SU-DHL-6 (cell line): ENCODE results near the gene HARBI1.

Experiments used
- H2AFZ ChIP-seq: fragments of 200-600 bp; sonication (generic); 2 replicates; pipeline ENCODE4 v1.6.1; 2014; ENCODE audit warnings: low read depth, mild to moderate bottlenecking, moderate library complexity, mixed read lengths, antibody characterized with exemption, low read length; ENCODE audit not compliant: severe bottlenecking
- H3F3A ChIP-seq: fragments of 200-600 bp; shearing (Covaris generic); 2 replicates; pipeline ENCODE4 v1.6.0; 2016; ENCODE audit warnings: antibody characterized with exemption, mild to moderate bottlenecking; ENCODE audit not compliant: insufficient read depth
- H3K27ac ChIP-seq: fragments of 200-600 bp; sonication (generic); 2 replicates; pipeline ENCODE4 v1.5.1; 2016; ENCODE audit warnings: low read depth, mild to moderate bottlenecking, low read length, moderate library complexity, mixed read lengths
- H3K27me3 ChIP-seq: fragments of 200-600 bp; sonication (generic), shearing (Covaris generic); 2 replicates; pipeline ENCODE4 v1.6.0; 2014; ENCODE audit warnings: mild to moderate bottlenecking, low read length
- H3K36me3 ChIP-seq: fragments of 200-600 bp; sonication (generic); 2 replicates; pipeline ENCODE4 v1.6.1; 2014; ENCODE audit warnings: mild to moderate bottlenecking, low read length, mixed read lengths
- H3K4me2 ChIP-seq: fragments of 300-600, 200-600 bp; shearing (Covaris generic), sonication (generic); 2 replicates; pipeline ENCODE4 v1.6.0; 2014; ENCODE audit warnings: low read length, low read depth, mild to moderate bottlenecking; ENCODE audit not compliant: poor library complexity, severe bottlenecking
- H3K4me3 ChIP-seq: fragments of 200-600 bp; sonication (generic); 2 replicates; pipeline ENCODE4 v1.5.1; 2014; ENCODE audit warnings: antibody characterized with exemption, low read length, mild to moderate bottlenecking, mixed read lengths; ENCODE audit not compliant: insufficient read depth, poor library complexity, severe bottlenecking
- H3K79me2 ChIP-seq: fragments of 200-600 bp; sonication (generic); 2 replicates; pipeline ENCODE4 v1.6.1; 2014; ENCODE audit warnings: mild to moderate bottlenecking, low read length, moderate library complexity; ENCODE audit not compliant: insufficient read depth
- H3K9ac ChIP-seq: fragments of 200-600 bp; sonication (generic); 2 replicates; pipeline ENCODE4 v1.7.0; 2014; ENCODE audit warnings: mild to moderate bottlenecking, low read length
- H3K9me2 ChIP-seq: fragments of 200-600 bp; sonication (generic); replicated peaks from 2 replicates; pipeline ENCODE4 v1.6.1; 2014; ENCODE audit warnings: low read length; ENCODE audit not compliant: insufficient read depth
- H3K9me3 ChIP-seq: fragments of 200-600 bp; sonication (generic); 2 replicates; pipeline ENCODE4 v1.6.1; 2014; ENCODE audit warnings: low read length, mixed read lengths; ENCODE audit not compliant: insufficient read depth
- H4K20me1 ChIP-seq: fragments of 200-600 bp; sonication (generic); 2 replicates; pipeline ENCODE4 v1.6.1; 2014; ENCODE audit warnings: low read depth, mild to moderate bottlenecking, antibody characterized with exemption, low read length, moderate library complexity, mixed read lengths
- EZH2phosphoT487 ChIP-seq: fragments of 200-600 bp; sonication (generic), shearing (Covaris generic); conservative IDR thresholded peaks from 2 replicates; pipeline ENCODE4 v1.6.1; 2018; ENCODE audit warnings: mild to moderate bottlenecking, antibody characterized with exemption, low read length, moderate library complexity, mixed read lengths
- TF ChIP-seq, protein P1 (sequence below): fragments of 200-600 bp; sonication (generic); IDR thresholded peaks from one replicate; pipeline ENCODE4 v1.5.1; 2017; ENCODE audit warnings: antibody characterized with exemption, mild to moderate bottlenecking, low read length, moderate library complexity; ENCODE audit not compliant: insufficient read depth, poor library complexity, severe bottlenecking

The HARBI1 gene

GRCh38 chr11:46600194-46600960 lies 16.6 kb downstream of the HARBI1 start:
- H4K20me1 ChIP-seq: no peaks in the 10 kb centered on the region
- H3K27me3 ChIP-seq: no peaks in the 10 kb centered on the region
- no peaks in the 10 kb centered on the region for H3K9me3 ChIP-seq
- H3K4me3 ChIP-seq: no peak overlapping the region
- no peak overlapping the region for H3K9ac ChIP-seq
- H3K4me2 ChIP-seq: no peak overlapping the region
- H3K79me2 ChIP-seq: no peaks in the 10 kb centered on the region
- TF ChIP-seq, protein P1, sequence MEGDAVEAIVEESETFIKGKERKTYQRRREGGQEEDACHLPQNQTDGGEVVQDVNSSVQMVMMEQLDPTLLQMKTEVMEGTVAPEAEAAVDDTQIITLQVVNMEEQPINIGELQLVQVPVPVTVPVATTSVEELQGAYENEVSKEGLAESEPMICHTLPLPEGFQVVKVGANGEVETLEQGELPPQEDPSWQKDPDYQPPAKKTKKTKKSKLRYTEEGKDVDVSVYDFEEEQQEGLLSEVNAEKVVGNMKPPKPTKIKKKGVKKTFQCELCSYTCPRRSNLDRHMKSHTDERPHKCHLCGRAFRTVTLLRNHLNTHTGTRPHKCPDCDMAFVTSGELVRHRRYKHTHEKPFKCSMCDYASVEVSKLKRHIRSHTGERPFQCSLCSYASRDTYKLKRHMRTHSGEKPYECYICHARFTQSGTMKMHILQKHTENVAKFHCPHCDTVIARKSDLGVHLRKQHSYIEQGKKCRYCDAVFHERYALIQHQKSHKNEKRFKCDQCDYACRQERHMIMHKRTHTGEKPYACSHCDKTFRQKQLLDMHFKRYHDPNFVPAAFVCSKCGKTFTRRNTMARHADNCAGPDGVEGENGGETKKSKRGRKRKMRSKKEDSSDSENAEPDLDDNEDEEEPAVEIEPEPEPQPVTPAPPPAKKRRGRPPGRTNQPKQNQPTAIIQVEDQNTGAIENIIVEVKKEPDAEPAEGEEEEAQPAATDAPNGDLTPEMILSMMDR: no peak
- TF ChIP-seq EZH2phosphoT487: no peak
- no peaks in the 10 kb centered on the region for H3K9me2 ChIP-seq
- H2AFZ ChIP-seq: no peak overlapping the region
- H3K27ac ChIP-seq: no peak overlapping the region
- no peaks in the 10 kb centered on the region for H3K36me3 ChIP-seq
- no peaks in the 10 kb centered on the region for H3F3A ChIP-seq

DNA sequence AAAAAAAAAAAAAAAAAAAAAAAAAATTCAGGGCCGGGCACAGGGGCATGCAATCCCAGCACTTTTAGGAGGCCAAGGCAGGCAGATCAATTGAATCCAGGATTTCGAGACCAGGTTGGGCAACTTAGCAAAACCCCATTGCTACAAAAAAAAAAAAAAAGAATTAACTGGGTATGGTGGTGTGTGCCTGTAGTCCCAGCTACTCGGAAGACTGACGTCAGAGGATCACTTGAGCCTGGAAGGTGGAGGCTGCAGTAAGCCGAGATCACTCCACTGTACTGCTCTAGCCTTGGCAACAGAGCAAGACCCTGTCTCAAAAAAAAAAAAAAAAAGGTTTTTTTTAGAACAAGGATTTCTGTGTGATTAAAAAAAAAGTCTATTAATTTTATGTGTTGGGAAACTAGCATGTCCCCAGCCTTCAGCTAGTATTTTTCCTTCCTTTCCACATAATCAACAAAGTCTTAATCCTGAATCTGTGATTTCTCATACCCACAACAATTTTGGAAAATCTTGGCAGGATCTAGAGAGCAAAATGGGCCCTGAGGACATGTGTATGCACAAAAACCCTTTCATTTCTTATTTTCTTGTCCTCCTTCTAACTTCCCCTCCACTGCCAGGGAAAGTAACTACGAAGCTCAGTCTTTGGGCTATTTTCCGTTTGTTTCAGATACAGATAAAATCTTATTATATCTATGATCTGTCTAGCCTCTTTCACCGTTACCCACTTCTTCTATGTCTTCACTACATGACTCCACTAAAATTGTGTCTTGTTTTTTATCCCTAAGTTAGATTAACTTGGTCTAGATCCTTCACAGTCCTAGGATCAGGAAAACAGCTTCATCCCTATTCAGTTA lies 17.5 kb downstream of the HARBI1 start:
- Histone ChIP-seq H3F3A (no peaks in the 10 kb centered on the region), H2AFZ (no peak overlapping the region), H3K4me2 (no peak overlapping the region), H3K9me3 (no peaks in the 10 kb centered on the region), H4K20me1 (no peaks in the 10 kb centered on the region), H3K27ac (no peak overlapping the region), H3K27me3 (no peaks in the 10 kb centered on the region), H3K4me3 (no peak overlapping the region), H3K9me2 (no peaks in the 10 kb centered on the region), H3K9ac (no peak overlapping the region), H3K36me3 (no peaks in the 10 kb centered on the region), H3K79me2 (no peaks in the 10 kb centered on the region)
- no peak for TF ChIP-seq EZH2phosphoT487
- TF ChIP-seq, protein P1: no peak

GRCh38 chr11:46597609-46598219 lies 19.3 kb downstream of the HARBI1 start:
- Histone ChIP-seq H3K79me2 (peaks cover 11% of the 10 kb centered on the region), H3K27me3 (no peaks in the 10 kb centered on the region), H3K9ac (no peak overlapping the region), H3K9me3 (no peaks in the 10 kb centered on the region), H3K9me2 (no peaks in the 10 kb centered on the region), H4K20me1 (no peaks in the 10 kb centered on the region), H3K36me3 (no peaks in the 10 kb centered on the region), H3K4me2 (no peak overlapping the region), H3K4me3 (no peak overlapping the region), H3F3A (no peaks in the 10 kb centered on the region), H3K27ac (no peak overlapping the region), H2AFZ (no peak overlapping the region)
- TF ChIP-seq, protein P1: no peak
- TF ChIP-seq EZH2phosphoT487: no peak
